TTC549 (cell line): ENCODE measurements around the gene CLCN4.

Experiments used
- FAIRE-seq: peaks from 2 replicates; lab custom pipeline; 2012; peaks lifted over from hg19 to GRCh38; lab: Jason Lieb, UNC

The CLCN4 gene

DNA sequence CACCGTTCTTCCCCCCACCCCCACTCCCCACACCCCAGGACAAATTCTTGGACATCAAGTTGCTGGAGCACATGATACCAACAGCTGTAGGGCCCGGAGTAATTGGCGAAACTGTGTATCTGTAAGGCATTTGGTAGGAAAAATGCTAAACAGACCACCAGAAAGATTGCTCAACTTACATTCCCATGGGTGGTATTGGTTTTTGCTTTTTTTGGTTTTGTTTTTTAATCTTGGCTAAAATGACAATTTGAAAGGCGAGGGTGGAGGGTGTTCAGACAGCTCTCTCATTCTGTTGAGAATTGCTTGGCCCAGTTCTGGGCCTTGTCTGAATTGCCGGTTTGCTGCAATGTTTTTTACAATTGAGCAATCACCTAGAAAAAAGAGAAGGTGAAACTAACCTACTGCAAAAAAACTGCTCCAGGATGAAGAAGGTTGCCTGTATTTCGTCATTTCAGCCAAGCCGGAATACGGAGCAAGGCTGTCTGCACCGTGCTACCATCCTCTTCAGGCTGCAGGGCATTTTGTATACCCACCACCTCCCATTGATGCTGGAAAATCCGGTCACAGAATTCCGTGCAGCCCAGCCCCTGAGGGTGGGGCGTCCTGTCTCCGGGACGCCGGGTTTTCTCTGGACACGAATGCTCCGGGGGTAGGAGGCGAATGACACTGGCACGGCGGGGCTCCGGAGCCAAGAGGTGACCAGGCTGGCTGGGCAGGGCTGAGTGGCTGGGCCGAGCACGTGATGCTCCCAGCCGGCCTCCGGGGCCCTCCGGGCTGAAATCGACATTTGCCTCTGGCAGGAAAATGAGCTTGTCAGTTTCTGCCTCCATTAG is at the start of gene CLCN4:
Gene CLCN4 (plus strand): TSS at position 777 of the 833 bp plus-strand sequence. CDS start 28,058 bp downstream, outside the sequence.
- no peak for FAIRE-seq

GRCh38 chrX:10107483-10107882 is 49.3 kb upstream of the CLCN4 start:
- FAIRE-seq: no peak

GRCh38 chrX:10108288-10108687 is 48.5 kb upstream of the CLCN4 start:
- no peak for FAIRE-seq

DNA sequence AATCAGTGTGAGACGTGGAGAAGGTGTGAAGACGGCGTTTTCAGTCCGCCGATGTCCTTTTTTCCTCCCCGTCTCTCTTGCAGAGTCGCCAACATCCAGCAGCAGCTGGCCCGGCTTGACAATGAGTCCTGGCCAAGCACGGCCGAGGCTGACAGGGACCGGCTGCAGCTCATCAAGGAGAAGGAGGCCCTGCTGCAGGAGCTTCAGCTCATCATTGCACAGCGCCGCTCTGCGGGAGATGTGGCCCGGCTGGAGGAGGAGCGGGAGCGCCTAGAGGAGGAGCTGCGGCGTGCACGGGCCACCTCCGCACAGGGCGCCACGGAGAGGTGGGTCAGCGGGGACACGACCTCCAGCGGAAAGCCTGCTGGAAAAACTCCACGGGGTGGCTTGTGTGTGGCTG is 47.1 kb upstream of the CLCN4 start:
- no peak for FAIRE-seq

- FAIRE-seq: no peak
These were observed 46.3 kb upstream of the CLCN4 start for GRCh38 chrX:10110316-10110935.

DNA sequence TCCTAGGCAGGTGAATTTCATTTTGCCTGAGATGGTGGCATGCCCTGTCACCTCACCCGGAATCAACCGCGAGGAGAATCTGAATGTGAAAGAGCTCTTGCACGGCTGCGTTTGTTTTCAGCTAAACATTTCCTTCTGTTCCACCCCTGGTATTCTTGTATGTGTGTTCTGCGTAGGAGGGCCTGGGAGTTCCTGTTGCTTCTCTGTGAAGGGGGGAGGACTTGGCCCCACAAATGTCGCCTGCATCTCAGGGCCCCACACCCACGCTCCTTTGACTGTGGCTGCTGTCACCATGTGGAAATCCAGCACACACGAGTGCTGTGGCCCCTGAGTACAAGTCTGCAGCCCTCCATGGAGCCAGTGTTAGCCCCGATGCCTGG is 45.8 kb upstream of the CLCN4 start:
- no peak for FAIRE-seq

DNA sequence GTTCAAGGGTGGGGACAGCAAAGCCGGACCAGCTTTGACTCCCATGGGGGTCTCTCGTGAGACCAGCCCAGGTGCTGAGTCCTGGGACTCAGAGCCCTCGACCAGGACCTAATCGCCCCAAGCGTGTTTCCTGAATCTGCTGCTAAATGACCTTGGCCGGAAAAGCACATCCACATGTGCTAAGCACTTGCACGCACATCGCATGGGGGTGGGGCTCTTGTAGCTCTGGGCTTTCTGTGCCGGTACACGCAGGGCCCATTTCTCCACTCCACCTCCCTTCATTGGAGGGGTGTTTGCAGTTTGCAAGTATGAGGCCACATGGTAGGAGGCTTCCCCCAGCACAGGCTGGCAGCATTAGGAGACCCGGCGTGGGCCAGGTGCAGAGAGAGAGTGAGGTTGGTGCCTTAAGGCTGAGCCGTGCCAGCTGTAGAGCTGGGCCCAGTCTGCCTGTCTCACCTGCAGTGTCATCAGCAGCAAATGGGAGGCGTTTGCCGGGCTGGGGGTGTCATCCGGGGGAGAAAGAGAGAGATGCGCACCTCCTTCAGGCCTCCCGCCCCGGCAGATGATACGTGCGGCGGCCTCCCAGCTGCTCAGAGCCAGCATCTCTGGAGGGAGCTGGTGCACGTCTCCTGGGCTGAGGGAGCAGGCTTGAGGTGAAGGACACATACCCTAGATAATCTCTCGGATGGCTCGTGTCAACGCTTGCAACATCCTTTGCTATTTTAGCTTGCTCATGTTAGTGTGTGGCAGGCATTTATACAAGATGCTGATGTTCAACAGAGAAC is 45.2 kb upstream of the CLCN4 start:
- FAIRE-seq: no peak

GRCh38 chrX:10112510-10112909 is 44.3 kb upstream of the CLCN4 start:
- no peak for FAIRE-seq

- FAIRE-seq: no peak
These were observed 41.7 kb upstream of the CLCN4 start for GRCh38 chrX:10115082-10115481.

GRCh38 chrX:10117301-10117700 is 39.5 kb upstream of the CLCN4 start:
- no peak for FAIRE-seq

- FAIRE-seq: no peak
These were observed 38.9 kb upstream of the CLCN4 start for GRCh38 chrX:10117864-10118377.

DNA sequence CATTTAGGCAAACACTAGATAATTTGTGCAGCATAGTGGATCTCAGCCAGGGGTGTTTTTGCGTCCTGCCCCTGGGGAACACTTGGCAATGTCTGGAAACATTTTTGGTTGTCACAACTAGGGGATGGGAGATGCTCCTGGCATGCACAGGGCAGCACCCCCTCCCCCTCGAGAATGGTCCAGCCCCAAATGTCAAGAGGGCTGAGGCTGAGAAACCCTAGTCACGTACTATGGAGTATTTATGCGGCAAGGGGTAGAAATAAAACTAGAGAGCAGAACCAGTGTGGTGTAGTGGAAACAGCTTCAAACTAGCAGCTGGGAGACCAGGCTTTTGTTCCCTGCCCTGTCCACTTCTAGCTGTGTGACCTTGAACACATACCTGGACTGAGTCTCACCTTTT is 38.2 kb upstream of the CLCN4 start:
- no peak for FAIRE-seq

- FAIRE-seq: peak; percentile 98
These were observed 37.3 kb upstream of the CLCN4 start for GRCh38 chrX:10119399-10119990.

DNA sequence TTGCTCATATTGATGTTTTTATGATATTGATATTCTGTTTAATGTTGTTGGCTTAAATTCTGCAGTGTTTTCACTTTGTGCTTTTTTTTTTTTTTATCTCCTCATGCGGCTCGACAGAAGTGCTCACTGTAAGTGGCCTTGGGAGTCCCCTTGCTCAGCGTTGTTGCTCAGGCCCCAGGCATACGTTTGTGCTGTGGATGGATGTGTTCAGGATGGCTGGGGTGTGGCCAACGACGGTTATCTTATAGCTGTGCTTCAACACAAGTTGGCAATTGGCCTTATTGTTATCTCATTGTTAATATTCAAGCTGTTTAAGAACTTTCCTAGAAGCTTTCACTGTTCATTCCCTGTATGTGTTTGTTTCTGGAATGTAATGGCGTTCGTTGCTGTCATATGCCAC is 36.4 kb upstream of the CLCN4 start:
- FAIRE-seq: no peak

- FAIRE-seq: no peak
These were observed 35.9 kb upstream of the CLCN4 start for GRCh38 chrX:10120828-10121227.

- no peak for FAIRE-seq
These were observed 35.0 kb upstream of the CLCN4 start for GRCh38 chrX:10121787-10122186.

DNA sequence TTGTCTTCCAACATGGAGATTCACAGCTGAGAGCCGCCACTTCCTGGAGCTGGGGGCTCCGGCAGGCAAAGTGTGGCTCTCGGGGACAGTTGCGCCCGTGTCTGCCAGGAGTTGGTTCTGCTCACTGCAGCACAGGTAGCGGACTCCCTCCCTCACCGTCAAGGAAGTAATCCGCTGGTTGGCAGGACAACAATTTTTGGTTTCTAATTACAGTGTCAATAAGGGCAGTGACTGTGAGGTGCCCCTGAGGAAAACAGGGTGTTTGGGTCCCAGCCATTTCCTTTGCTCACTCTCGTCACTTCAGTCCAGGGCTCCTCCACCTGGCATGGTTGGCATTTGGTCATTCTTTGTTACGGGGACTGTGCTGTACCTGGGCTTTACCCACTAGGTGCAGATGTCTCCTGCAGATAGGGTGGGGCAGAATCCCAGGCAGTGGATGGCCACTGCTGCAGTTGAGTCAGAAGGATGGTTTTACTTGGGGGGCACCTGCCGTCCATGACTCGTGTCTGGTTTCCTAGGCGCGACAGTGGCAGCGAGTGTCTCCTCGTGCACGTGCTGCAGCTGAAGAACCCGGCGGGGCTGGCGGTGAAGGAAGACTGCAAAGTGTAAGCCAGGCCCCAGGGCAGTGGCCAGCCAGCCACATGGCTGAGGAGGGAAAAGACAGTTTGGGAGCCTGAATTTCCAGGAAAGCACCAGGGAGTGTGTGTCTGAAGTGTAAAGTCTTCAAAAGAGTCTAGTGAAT is 32.1 kb upstream of the CLCN4 start:
- no peak for FAIRE-seq

- FAIRE-seq: no peak
These were observed 31.5 kb upstream of the CLCN4 start for GRCh38 chrX:10125248-10125615.

- FAIRE-seq: no peak
These were observed 30.7 kb upstream of the CLCN4 start for GRCh38 chrX:10126044-10126443.

DNA sequence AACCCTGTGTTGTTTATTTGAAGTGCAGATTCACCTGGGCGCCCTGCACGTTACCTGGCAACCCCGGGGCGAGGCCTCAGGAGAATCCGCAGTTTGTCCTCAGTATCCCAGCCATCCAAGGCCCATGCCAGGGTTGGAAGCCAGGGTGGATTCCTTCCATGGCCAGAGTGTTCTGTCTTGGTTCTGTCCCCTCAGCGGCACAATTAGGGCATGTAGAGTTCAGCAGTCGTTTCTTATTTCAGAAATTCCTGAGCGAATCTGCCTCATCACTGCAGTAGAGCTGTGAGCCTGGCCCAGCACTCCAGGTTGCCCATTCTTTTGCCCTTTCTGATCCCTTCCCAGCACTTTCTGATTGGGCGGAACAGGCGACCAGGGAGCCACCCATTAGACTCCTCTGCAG is 29.9 kb upstream of the CLCN4 start:
- no peak for FAIRE-seq

DNA sequence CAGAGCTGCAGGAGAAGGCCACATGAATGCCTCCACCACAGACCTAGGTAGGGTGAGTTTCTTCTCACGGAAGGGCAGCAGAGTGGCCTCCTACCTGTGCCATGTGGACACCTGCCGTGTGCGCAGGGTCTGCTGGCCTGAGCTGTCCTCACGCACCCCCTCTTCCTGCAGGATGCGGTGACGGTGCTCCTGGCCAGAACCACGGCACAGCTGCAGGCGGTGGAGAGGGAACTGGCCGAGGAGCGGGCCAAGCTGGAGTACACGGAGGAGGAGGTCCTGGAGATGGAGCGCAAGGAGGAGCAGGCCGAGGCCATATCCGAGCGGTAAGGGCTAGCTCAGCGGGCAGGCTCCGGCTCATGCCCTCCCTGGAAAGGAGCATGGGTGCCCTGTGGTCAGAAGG is 28.4 kb upstream of the CLCN4 start:
- no peak for FAIRE-seq

- FAIRE-seq: no peak
These were observed 27.5 kb upstream of the CLCN4 start for GRCh38 chrX:10129229-10129628.
